GM19043 (cell line): ENCODE results near the gene LRRC49.

Experiments
- ATAC-seq: cut with Tn5 transposase; IDR thresholded peaks from one replicate; pipeline ENCODE4 v1.9.1; 2021; ENCODE audit warnings: low read depth; ENCODE audit not compliant: unreplicated experiment

The LRRC49 gene

GRCh38 chr15:71083349-71083748 is 190.7 kb downstream of the LRRC49 start:
- ATAC-seq = no peak

DNA sequence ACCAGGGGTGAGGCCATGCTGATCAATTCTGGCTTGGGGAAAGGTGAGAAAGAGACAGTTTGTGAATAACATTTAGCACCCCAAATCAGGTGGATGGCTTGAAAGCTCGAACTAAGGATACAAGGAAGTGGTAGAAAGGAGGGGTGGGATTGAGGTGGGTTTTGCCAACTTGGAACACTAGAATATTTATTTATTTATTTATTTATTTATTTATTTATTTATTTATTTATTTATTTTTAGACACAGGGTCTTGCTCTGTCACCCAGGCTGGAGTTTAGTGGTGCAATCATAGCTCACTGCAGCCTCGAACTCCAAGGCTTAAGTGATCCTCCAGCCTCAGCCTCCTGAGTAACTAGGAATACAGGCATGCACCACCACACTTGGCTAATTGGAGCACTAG is 191.6 kb downstream of the LRRC49 start:
- ATAC-seq = no peak

DNA sequence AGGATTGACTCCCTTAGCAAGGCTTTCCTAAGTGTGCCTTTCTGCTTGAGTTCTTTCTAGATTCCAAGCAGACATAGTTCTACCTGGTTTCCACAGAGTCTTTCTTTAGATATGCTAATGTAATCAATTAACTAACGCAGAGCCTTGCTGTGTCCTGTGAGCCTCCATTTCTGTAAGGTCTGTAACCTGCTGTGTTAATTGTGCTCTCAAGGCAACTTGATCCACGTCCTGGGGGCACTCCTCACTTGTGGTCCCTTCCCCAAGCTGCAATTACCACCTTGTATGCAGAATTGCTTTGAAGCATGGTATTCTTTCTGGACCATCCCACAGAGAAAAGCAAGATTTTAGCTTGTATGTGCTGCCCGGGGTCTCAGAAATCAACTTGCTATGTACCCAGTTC is 193.2 kb downstream of the LRRC49 start:
- ATAC-seq = no peak

GRCh38 chr15:71088155-71088554 is 195.5 kb downstream of the LRRC49 start:
- no peak for ATAC-seq

GRCh38 chr15:71088683-71089082 is 196.1 kb downstream of the LRRC49 start:
- no peak for ATAC-seq

DNA sequence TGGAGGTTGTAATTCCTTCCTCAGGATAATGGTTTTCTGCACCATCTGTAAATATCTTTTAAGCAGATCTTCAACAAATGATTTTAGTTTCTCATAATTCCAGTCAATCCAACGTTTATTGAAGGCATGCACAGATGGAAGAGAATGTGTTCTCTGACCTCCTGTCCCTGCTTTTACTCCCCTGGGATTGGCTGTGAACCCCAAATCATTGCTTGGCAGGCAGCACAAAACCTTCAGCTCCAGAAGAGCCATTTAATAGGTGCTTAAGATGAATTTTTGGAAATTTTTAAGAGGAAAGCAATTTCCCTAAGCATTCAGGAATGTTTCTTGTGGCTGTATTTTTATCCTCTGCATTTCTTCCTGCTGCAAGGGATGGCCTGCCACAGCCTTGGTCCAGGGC is 197.2 kb downstream of the LRRC49 start:
- no peak for ATAC-seq

DNA sequence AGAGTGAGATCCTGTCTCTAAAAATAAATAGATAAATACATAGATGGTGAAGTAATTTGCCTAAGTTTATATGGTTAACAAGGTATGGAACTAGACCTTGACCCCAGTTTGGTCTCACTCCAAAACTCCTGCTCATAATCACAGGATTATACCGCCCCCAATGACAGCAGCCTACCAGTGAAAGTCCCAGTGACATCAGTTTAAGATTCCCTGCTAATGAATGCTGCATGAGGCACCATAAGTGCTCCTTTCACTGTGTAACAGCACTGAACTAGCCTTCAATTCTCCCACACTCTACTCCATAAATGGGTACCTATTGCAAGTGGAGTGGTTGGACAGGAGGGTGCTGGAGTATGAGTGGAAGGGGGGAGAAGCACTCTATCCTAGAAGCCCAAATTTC is 199.0 kb downstream of the LRRC49 start:
- no peak for ATAC-seq

- no peak for ATAC-seq
Measured at GRCh38 chr15:71092056-71092600, 199.5 kb downstream of the LRRC49 start.

GRCh38 chr15:71093054-71094024 is 200.7 kb downstream of the LRRC49 start:
- ATAC-seq = no peak

- ATAC-seq = no peak
Measured at GRCh38 chr15:71094137-71094536, 201.5 kb downstream of the LRRC49 start.

GRCh38 chr15:71096676-71097075 is 204.1 kb downstream of the LRRC49 start:
- ATAC-seq = no peak

GRCh38 chr15:71097890-71098289 is 205.3 kb downstream of the LRRC49 start:
- no peak for ATAC-seq

GRCh38 chr15:71098920-71099319 is 206.3 kb downstream of the LRRC49 start:
- no peak for ATAC-seq
